H1 (cell line): ENCODE data around the gene MEI1. TPM values are rescaled to one million over a fixed set of nuclear protein-coding genes. Genes with fewer than 3 reads are reported as not detected.

Experiments used
- CTCF ChIA-PET: fragments of 300-600 bp; sonication (Branson Sonifier 250); formaldehyde crosslinking; loops from one replicate; lab custom pipeline; 2021; ENCODE audit not compliant: partially characterized antibody; lab: Charles Lee
- POLR2A ChIA-PET: fragments of 300-600 bp; sonication (Branson Sonifier 250); formaldehyde crosslinking; loops from one replicate; lab custom pipeline; 2021; ENCODE audit warnings: inconsistent platforms; ENCODE audit not compliant: partially characterized antibody; lab: Charles Lee
- DNase-seq, 2 experiments: peaks; one replicate each; pipeline versions ENCODE4 v3.0.0 to v3.0.0-alpha.2; 2010 to 2022; ENCODE audit warnings: low spot score in 2 of 2, low read depth in 1 of 2, mixed read lengths in 1 of 2
- FAIRE-seq: peaks from 2 replicates; lab custom pipeline; 2011; peaks lifted over from hg19 to GRCh38; lab: Jason Lieb, UNC
- H2AFZ ChIP-seq: 2 replicates; pipeline ENCODE4 v1.8.1; 2012; ENCODE audit warnings: low read length, inconsistent platforms
- H2AK5ac ChIP-seq: 2 replicates; pipeline ENCODE4 v1.6.1; 2013; ENCODE audit warnings: low read depth, low read length
- H2BK120ac ChIP-seq: replicated peaks from 2 replicates; pipeline ENCODE3; 2013; ENCODE audit warnings: low read depth, low read length, inconsistent platforms
- H2BK12ac ChIP-seq: 2 replicates; pipeline ENCODE4 v1.6.1; 2013; ENCODE audit warnings: low read depth, low read length
- H2BK15ac ChIP-seq: 2 replicates; pipeline ENCODE4 v1.6.1; 2013; ENCODE audit warnings: low read length
- H2BK20ac ChIP-seq: 2 replicates; pipeline ENCODE4 v1.6.1; 2013; ENCODE audit warnings: low read length
- H2BK5ac ChIP-seq: 2 replicates; pipeline ENCODE4 v1.6.1; 2013; ENCODE audit warnings: low read depth, low read length
- H3K14ac ChIP-seq: 2 replicates; pipeline ENCODE4 v1.6.1; 2013; ENCODE audit warnings: inconsistent platforms; ENCODE audit not compliant: insufficient read length
- H3K18ac ChIP-seq: 2 replicates; pipeline ENCODE4 v1.6.1; 2013; ENCODE audit warnings: low read length; ENCODE audit errors: extremely low read depth
- H3K23ac ChIP-seq: 2 replicates; pipeline ENCODE4 v1.6.1; 2013; ENCODE audit warnings: inconsistent platforms; ENCODE audit not compliant: insufficient read length
- H3K23me2 ChIP-seq: 2 replicates; pipeline ENCODE4 v1.6.1; 2013; ENCODE audit warnings: low read depth, low read length
- H3K27ac ChIP-seq: 2 replicates; pipeline ENCODE4 v1.6.1; 2011; ENCODE audit warnings: low read depth, low read length, inconsistent platforms
- H3K27me3 ChIP-seq, 4 experiments: replicated peaks in 1 of 4; 1 replicate in 1 of 4; 2 replicates in 3 of 4; pipeline versions ENCODE4 v1.6.1 to v1.8.1; 2011 to 2013; ENCODE audit warnings: low read length in 3 of 4, mild to moderate bottlenecking in 3 of 4, inconsistent platforms in 2 of 4, mixed read lengths in 2 of 4, moderate library complexity in 1 of 4; ENCODE audit not compliant: control insufficient read depth in 3 of 4, insufficient read depth in 3 of 4; ENCODE audit errors: extremely low read depth in 1 of 4
- H3K36me3 ChIP-seq, 4 experiments: 2 replicates each; pipeline versions ENCODE4 v1.6.1 to v1.8.1; 2011 to 2013; ENCODE audit warnings: mild to moderate bottlenecking in 4 of 4, low read length in 3 of 4, moderate library complexity in 2 of 4, control low read depth in 1 of 4, inconsistent platforms in 1 of 4; ENCODE audit not compliant: insufficient read depth in 4 of 4, control insufficient read depth in 2 of 4
- H3K4ac ChIP-seq: replicated peaks from 2 replicates; pipeline ENCODE3; 2013; ENCODE audit warnings: low read length, low read depth, mixed read lengths, inconsistent platforms; ENCODE audit not compliant: insufficient read length
- H3K4me1 ChIP-seq, 4 experiments: replicated peaks in 1 of 4; 1 replicate in 1 of 4; 2 replicates in 3 of 4; pipeline versions ENCODE4 v1.6.1 to v1.8.1; 2011 to 2013; ENCODE audit warnings: low read length in 3 of 4, inconsistent platforms in 2 of 4, mixed read lengths in 1 of 4; ENCODE audit not compliant: insufficient read depth in 4 of 4, control insufficient read depth in 3 of 4
- H3K4me2 ChIP-seq, 2 experiments: 2 replicates each; pipeline versions ENCODE4 v1.6.1 to v1.8.1; 2011 to 2013; ENCODE audit warnings: low read depth in 2 of 2, low read length in 2 of 2, control low read depth in 1 of 2, inconsistent platforms in 1 of 2, mild to moderate bottlenecking in 1 of 2; ENCODE audit not compliant: insufficient read depth in 1 of 2
- H3K4me3 ChIP-seq, 4 experiments: fragments of 200-600, 300-600 bp in 1 of 4; sonication (generic), shearing (Covaris generic), sonication (Bioruptor Twin) in 1 of 4; 2 replicates each; pipeline versions ENCODE4 v1.5.1 to v1.8.1; 2011 to 2016; ENCODE audit warnings: low read length in 4 of 4, low read depth in 3 of 4, control low read depth in 2 of 4, inconsistent platforms in 2 of 4, mild to moderate bottlenecking in 2 of 4, mixed read lengths in 1 of 4, moderate library complexity in 1 of 4; ENCODE audit not compliant: insufficient read depth in 2 of 4; ENCODE audit errors: extremely low read depth in 1 of 4
- H3K56ac ChIP-seq: replicated peaks from 2 replicates; pipeline ENCODE3; 2013; ENCODE audit warnings: low read depth, mild to moderate bottlenecking, mixed read lengths, low read length, inconsistent platforms; ENCODE audit not compliant: insufficient read length
- H3K79me1 ChIP-seq: 2 replicates; pipeline ENCODE4 v1.6.1; 2013; ENCODE audit warnings: low read depth, low read length, control low read depth
- H3K79me2 ChIP-seq, 2 experiments: 2 replicates each; pipeline versions ENCODE4 v1.6.1 to v1.8.1; 2012 to 2013; ENCODE audit warnings: low read length in 2 of 2, mild to moderate bottlenecking in 2 of 2, inconsistent platforms in 1 of 2; ENCODE audit not compliant: insufficient read depth in 2 of 2, control insufficient read depth in 1 of 2
- H3K9ac ChIP-seq, 4 experiments: replicated peaks in 1 of 4; 1 replicate in 1 of 4; 2 replicates in 3 of 4; pipeline versions ENCODE4 v1.6.1 to v1.8.1; 2011 to 2013; ENCODE audit warnings: low read depth in 3 of 4, low read length in 3 of 4, control low read depth in 2 of 4, mild to moderate bottlenecking in 2 of 4, moderate library complexity in 2 of 4, inconsistent platforms in 1 of 4; ENCODE audit errors: extremely low read depth in 1 of 4
- H3K9me3 ChIP-seq, 2 experiments: 2 replicates each; pipeline versions ENCODE4 v1.6.1 to v1.8.1; 2012 to 2013; ENCODE audit warnings: mild to moderate bottlenecking in 2 of 2, moderate library complexity in 2 of 2, control low read depth in 1 of 2, inconsistent platforms in 1 of 2, low read depth in 1 of 2, low read length in 1 of 2, mixed read lengths in 1 of 2; ENCODE audit not compliant: insufficient read depth in 2 of 2
- H4K20me1 ChIP-seq, 2 experiments: replicated peaks in 1 of 2; 2 replicates each; pipeline versions ENCODE3 to v1.8.1; 2011 to 2013; ENCODE audit warnings: inconsistent platforms in 2 of 2, low read length in 2 of 2, mild to moderate bottlenecking in 1 of 2; ENCODE audit not compliant: insufficient read depth in 2 of 2, control insufficient read depth in 1 of 2
- H4K5ac ChIP-seq: 2 replicates; pipeline ENCODE4 v1.6.1; 2013; ENCODE audit warnings: low read length, low read depth, mixed read lengths, inconsistent platforms; ENCODE audit not compliant: insufficient read length
- H4K8ac ChIP-seq: 2 replicates; pipeline ENCODE4 v1.8.0; 2013; ENCODE audit warnings: mild to moderate bottlenecking, moderate library complexity, low read length, inconsistent platforms; ENCODE audit not compliant: insufficient read depth; ENCODE audit errors: extremely low read depth
- H4K91ac ChIP-seq: replicated peaks from 2 replicates; pipeline ENCODE3; 2013; ENCODE audit warnings: low read length, mixed read lengths, inconsistent platforms; ENCODE audit not compliant: insufficient read length
- BRCA1 ChIP-seq: IDR thresholded peaks from 2 replicates; pipeline ENCODE4 v1.6.1; 2012; ENCODE audit warnings: low read depth, low read length, improper control_type of control experiment
- GTF2F1 ChIP-seq: IDR thresholded peaks from 2 replicates; pipeline ENCODE4 v1.6.1; 2012; ENCODE audit warnings: low read depth, low read length, improper control_type of control experiment, borderline replicate concordance
- POLR2A ChIP-seq, 2 experiments: IDR thresholded peaks; 1 replicate in 1 of 2; 2 replicates in 1 of 2; pipeline ENCODE4 v1.6.1; 2011; ENCODE audit warnings: low read depth in 2 of 2, low read length in 2 of 2, mild to moderate bottlenecking in 2 of 2; ENCODE audit errors: control extremely low read depth in 1 of 2
- RNF2 ChIP-seq: fragments of 200-900, 300-1000 bp; sonication (generic); IDR thresholded peaks from 2 replicates; pipeline ENCODE4 v1.7.1; 2016; ENCODE audit warnings: borderline replicate concordance, low read depth, mild to moderate bottlenecking, antibody characterized with exemption, low read length; ENCODE audit not compliant: poor library complexity, severe bottlenecking; ENCODE audit errors: missing control alignments
- SIRT6 ChIP-seq: IDR thresholded peaks from one replicate; pipeline ENCODE4 v1.7.1; 2012; ENCODE audit warnings: low read length, inconsistent platforms
- SP4 ChIP-seq: IDR thresholded peaks from 2 replicates; pipeline ENCODE4 v1.6.1; 2012; ENCODE audit warnings: low read length, inconsistent platforms
- SUZ12 ChIP-seq: fragments of 200-600 bp; sonication (generic); IDR thresholded peaks from 2 replicates; pipeline ENCODE4 v1.6.1; 2012; ENCODE audit warnings: mild to moderate bottlenecking, inconsistent platforms, low read length, moderate library complexity, mixed read lengths
- WGBS, 2 experiments: shearing (Covaris generic) in 1 of 2; methylation state at CpG; one replicate each; pipeline versions ENCODE4 v1.1.6 to v1.1.7; 2013 to 2015; ENCODE audit warnings: low lambda C conversion rate in 2 of 2, mixed read lengths in 2 of 2, inconsistent platforms in 1 of 2, low coverage in 1 of 2, missing lambda C conversion rate in 1 of 2; ENCODE audit not compliant: insufficient replicate concordance in 2 of 2, insufficient coverage in 1 of 2, insufficient read length in 1 of 2; ENCODE audit errors: extremely low coverage in 1 of 2, missing lambda C conversion rate in 1 of 2; 5-methylcytosine and 5-hydroxymethylcytosine counted together
- polyA plus RNA-seq, 7 experiments: library from polyadenylated mRNA; depleted of rRNA in 3 of 7; stranded (reverse) in 5 of 7; unstranded in 2 of 7; fragments of >200 nt in 5 of 7; fragments of 200-250 nt in 2 of 7; gene quantifications; 1 replicate in 5 of 7; 2 replicates in 1 of 7; 4 replicates in 1 of 7; pipeline versions ENCODE4 v1.2.1 to v1.2.3, GENCODE V29; 2011 to 2013; ENCODE audit warnings: missing spikeins in 2 of 7, mixed read lengths in 2 of 7
- total RNA-seq: library from RNA; stranded (reverse); fragmentation: NEBNext Ultra II Directional; extraction: Animal tissue kit (Norgen Biotek cat#: 25700); gene quantifications from 2 replicates; pipeline ENCODE4 v1.2.1, GENCODE V29; 2021

MEI1 gene
- total and polyA plus RNA-seq, 2 of the 8 experiments (the other 6 are each of a cell fraction or from before 2014, with no cell fraction given): 0.27 to 0.54 TPM

GRCh38 chr22:41781507-41781906 is 82.2 kb downstream of the MEI1 start:
- Histone ChIP-seq H2AFZ (no peak overlapping the region), H3K18ac (no peak overlapping the region), H2BK12ac (no peak overlapping the region), H2BK120ac (no peak overlapping the region), H3K23ac (no peak overlapping the region), H2BK5ac (no peak overlapping the region), H2BK20ac (no peak overlapping the region), H3K14ac (no peak overlapping the region), H3K9ac (no peak overlapping the region), H3K4ac (no peak overlapping the region), H3K9me3 (no peaks in the 10 kb centered on the region), H4K91ac (no peak overlapping the region), H2AK5ac (no peak overlapping the region), H3K4me2 (no peak overlapping the region), H3K23me2 (no peaks in the 10 kb centered on the region), H3K36me3 (no peaks in the 10 kb centered on the region), H4K5ac (no peak overlapping the region), H3K27me3 (no peaks in the 10 kb centered on the region; a peak in 2 of 7 replicates), H3K79me2 (no peaks in the 10 kb centered on the region), H3K79me1 (no peaks in the 10 kb centered on the region), H3K4me3 (no peak overlapping the region), H3K4me1 (no peaks in the 10 kb centered on the region; a peak in 1 of 7 replicates), H2BK15ac (no peak overlapping the region; the same call in 1 of the 2 replicates), H4K20me1 (no peaks in the 10 kb centered on the region)
- FAIRE-seq (no peak), DNase-seq (no peak)
- POLR2A ChIA-PET: interaction anchor here (0.6 to 5.8 kb wide), 3 partner anchors 11 to 19 kb away, joined by 3 to 30 read pairs (median 4); partner anchors contain the start of gene CCDC134
- TF ChIP-seq SIRT6 (no peak), SP4 (no peak), SUZ12 (no peak), GTF2F1 (no peak), POLR2A (IDR thresholded peaks at IDR 0.05; ENCODE audit: control extremely low read depth in 1 of 2, low read depth in 2 of 2, low read length in 2 of 2) (no peak), RNF2 (no peak), BRCA1 (no peak)
- TF ChIP-seq, all 59 proteins: peak for 0
- CTCF ChIA-PET: interaction anchor here (0.6 to 4.8 kb wide), 9 partner anchors 9 to 84 kb away, joined by 3 to 21 read pairs (median 5); no protein-coding TSS in a partner anchor
- Histone ChIP-seq H4K8ac (no peak overlapping the region), H3K27ac (no peak overlapping the region), H3K56ac (no peak overlapping the region)
- 88% methylated on average over 1 of the region's 1 CpG; no CpG with 5 or more reads in 1 of the 2 experiments for WGBS, 2 experiments
